ENCODE results near the gene ADARB2. TPM values are rescaled to one million over a fixed set of nuclear protein-coding genes. Genes with fewer than 3 reads are reported as not detected.

The ADARB2 gene
- total RNA-seq, 4 donors from 2014 or later: 0.13 to 6.1 (median 0.57) TPM

GRCh38 chr10:1200866-1201807 is 536.2 kb downstream of the ADARB2 start:
- ATAC-seq (ENCODE audit: low FRiP score) (no peak), DNase-seq (ENCODE audit: low spot score) (no peak)
- TF ChIP-seq, protein P1, sequence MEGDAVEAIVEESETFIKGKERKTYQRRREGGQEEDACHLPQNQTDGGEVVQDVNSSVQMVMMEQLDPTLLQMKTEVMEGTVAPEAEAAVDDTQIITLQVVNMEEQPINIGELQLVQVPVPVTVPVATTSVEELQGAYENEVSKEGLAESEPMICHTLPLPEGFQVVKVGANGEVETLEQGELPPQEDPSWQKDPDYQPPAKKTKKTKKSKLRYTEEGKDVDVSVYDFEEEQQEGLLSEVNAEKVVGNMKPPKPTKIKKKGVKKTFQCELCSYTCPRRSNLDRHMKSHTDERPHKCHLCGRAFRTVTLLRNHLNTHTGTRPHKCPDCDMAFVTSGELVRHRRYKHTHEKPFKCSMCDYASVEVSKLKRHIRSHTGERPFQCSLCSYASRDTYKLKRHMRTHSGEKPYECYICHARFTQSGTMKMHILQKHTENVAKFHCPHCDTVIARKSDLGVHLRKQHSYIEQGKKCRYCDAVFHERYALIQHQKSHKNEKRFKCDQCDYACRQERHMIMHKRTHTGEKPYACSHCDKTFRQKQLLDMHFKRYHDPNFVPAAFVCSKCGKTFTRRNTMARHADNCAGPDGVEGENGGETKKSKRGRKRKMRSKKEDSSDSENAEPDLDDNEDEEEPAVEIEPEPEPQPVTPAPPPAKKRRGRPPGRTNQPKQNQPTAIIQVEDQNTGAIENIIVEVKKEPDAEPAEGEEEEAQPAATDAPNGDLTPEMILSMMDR (IDR thresholded peaks at IDR 0.05): no peak

GRCh38 chr10:1199897-1200721 is 537.2 kb downstream of the ADARB2 start:
- no peak for ATAC-seq (ENCODE audit: low FRiP score)
- no peak for DNase-seq (ENCODE audit: low spot score)
- TF ChIP-seq, protein P1 (IDR thresholded peaks at IDR 0.05): no peak

DNA sequence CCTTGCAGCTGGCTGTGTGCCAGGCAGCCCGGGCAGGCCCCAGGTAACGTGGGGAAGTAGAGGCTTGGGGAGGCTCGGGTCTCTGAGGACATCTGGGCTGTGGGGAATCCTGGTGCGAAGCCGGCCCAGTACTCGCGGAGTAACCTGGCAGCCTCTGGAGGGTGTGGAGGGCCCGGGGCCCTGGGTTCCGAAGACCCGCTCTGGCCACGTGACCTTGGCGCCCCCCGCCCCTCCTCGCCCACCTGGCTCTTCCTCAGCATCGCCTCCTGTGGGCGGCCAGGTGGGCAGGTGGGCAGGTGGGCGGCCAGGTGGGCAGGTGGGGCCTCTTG is 538.0 kb downstream of the ADARB2 start:
- ATAC-seq (ENCODE audit: low FRiP score): no peak
- TF ChIP-seq, protein P1 (IDR thresholded peaks at IDR 0.05): no peak
- no peak for DNase-seq (ENCODE audit: low spot score)

- no peak for DNase-seq (ENCODE audit: low spot score)
These were observed 538.6 kb downstream of the ADARB2 start for GRCh38 chr10:1198453-1199344.

DNA sequence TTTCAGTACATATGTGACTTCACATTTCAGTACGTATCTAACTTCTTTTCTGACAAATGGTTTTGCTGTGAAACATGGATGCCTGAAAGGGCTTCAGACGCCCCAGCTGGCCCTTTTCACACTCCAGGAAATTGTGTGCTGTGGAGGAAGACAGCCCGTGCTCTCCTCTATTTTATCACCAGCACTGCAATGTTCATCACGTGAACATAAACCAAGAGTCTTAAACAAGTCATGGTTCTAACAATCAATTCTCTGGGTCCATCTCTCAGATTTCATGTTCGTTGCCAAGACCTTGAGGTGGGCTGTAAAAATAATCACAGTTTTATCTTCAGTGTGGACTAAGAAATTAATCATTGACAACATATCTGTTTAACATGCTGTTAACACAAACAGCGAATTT is 539.9 kb downstream of the ADARB2 start:
- no peak for ATAC-seq (ENCODE audit: low FRiP score)
- TF ChIP-seq, protein P1 (IDR thresholded peaks at IDR 0.05): no peak
- DNase-seq (ENCODE audit: low spot score): no peak

More at GRCh38 chr10:1198453-1199344, 538.6 kb downstream of the ADARB2 start:
- TF ChIP-seq, protein P1 (IDR thresholded peaks at IDR 0.05): no peak
- no peak for ATAC-seq (ENCODE audit: low FRiP score)

GRCh38 chr10:1196656-1197055 is 540.7 kb downstream of the ADARB2 start:
- TF ChIP-seq, protein P1 (IDR thresholded peaks at IDR 0.05): no peak
- DNase-seq (ENCODE audit: low spot score) (no peak), ATAC-seq (ENCODE audit: low FRiP score) (no peak)
